ENCODE data around the gene SDCCAG8.

GRCh38 chr1:243227622-243228021 lies 28.2 kb upstream of the SDCCAG8 start:
- TF ChIP-seq CTCF (IDR thresholded peaks at IDR 0.05 in 8 of 11, conservative IDR thresholded peaks at IDR 0.05 in 3 of 11) (no peak), POLR2A (IDR thresholded peaks at IDR 0.05) (no peak)

All from spleen (tissue), 7 donors.